Endothelial cell of umbilical vein (primary cell): ENCODE measurements around the gene FGD6. TPM values are rescaled to one million over a fixed set of nuclear protein-coding genes. Genes with fewer than 3 reads are reported as not detected.

Experiments
- BruUV-seq: library from RNA; stranded (reverse); fragments of 400-500 nt; replicated peaks from 2 replicates; lab custom pipeline; 2021; lab: Mats Ljungman, UMichigan
- CTCF ChIA-PET: fragments of 300-600, 350-600 bp; sonication (Branson Sonifier 250); formaldehyde crosslinking; loops from one replicate; lab custom pipeline; 2021; ENCODE audit warnings: antibody characterized with exemption, inconsistent platforms; lab: Charles Lee
- POLR2A ChIA-PET: fragments of 300-600, 350-600 bp; sonication (Branson Sonifier 250); formaldehyde crosslinking; loops from one replicate; lab custom pipeline; 2021; ENCODE audit warnings: antibody characterized with exemption, inconsistent platforms; lab: Charles Lee
- DNase-seq: peaks from one replicate; pipeline ENCODE4 v3.0.0-alpha.2; 2011; ENCODE audit warnings: low read depth, low spot score
- FAIRE-seq: peaks from 2 replicates; lab custom pipeline; 2011; peaks lifted over from hg19 to GRCh38; lab: Jason Lieb, UNC
- H2AFZ ChIP-seq: 2 replicates; pipeline ENCODE4 v1.6.0; 2012; ENCODE audit warnings: low read depth, low read length, control low read depth, inconsistent platforms
- H3K27ac ChIP-seq: 2 replicates; pipeline ENCODE4 v1.5.1; 2011; ENCODE audit warnings: low read depth, mild to moderate bottlenecking, control low read depth, low read length, moderate library complexity; ENCODE audit not compliant: insufficient read depth
- H3K27me3 ChIP-seq, 2 experiments: 2 replicates each; pipeline versions ENCODE4 v1.6.0 to v1.6.1; 2011; ENCODE audit warnings: low read length in 2 of 2, mixed read lengths in 1 of 2; ENCODE audit not compliant: control insufficient read depth in 2 of 2, insufficient read depth in 2 of 2
- H3K36me3 ChIP-seq, 2 experiments: 2 replicates in 1 of 2; 3 replicates in 1 of 2; pipeline ENCODE4 v1.5.1; 2011; ENCODE audit warnings: low read length in 2 of 2, mild to moderate bottlenecking in 1 of 2, moderate library complexity in 1 of 2; ENCODE audit not compliant: control insufficient read depth in 2 of 2, insufficient read depth in 2 of 2; ENCODE audit errors: extremely low read depth in 1 of 2
- H3K4me1 ChIP-seq: 3 replicates; pipeline ENCODE4 v1.5.1; 2011; ENCODE audit warnings: mild to moderate bottlenecking, low read length; ENCODE audit not compliant: control insufficient read depth, insufficient read depth; ENCODE audit errors: extremely low read depth
- H3K4me2 ChIP-seq: 2 replicates; pipeline ENCODE4 v1.6.1; 2011; ENCODE audit warnings: low read length, control low read depth, mixed read lengths; ENCODE audit not compliant: insufficient read depth
- H3K4me3 ChIP-seq, 3 experiments: fragments of 200-600 bp in 1 of 3; sonication (generic), shearing (Covaris generic) in 1 of 3; replicated peaks in 1 of 3; 2 replicates each; pipeline ENCODE4 v1.5.1; 2011 to 2016; ENCODE audit warnings: control low read depth in 3 of 3, low read length in 3 of 3, mild to moderate bottlenecking in 2 of 3, inconsistent platforms in 1 of 3, low read depth in 1 of 3, moderate library complexity in 1 of 3; ENCODE audit not compliant: insufficient read depth in 1 of 3
- H3K79me2 ChIP-seq: 2 replicates; pipeline ENCODE4 v1.6.0; 2012; ENCODE audit warnings: low read length, inconsistent platforms; ENCODE audit not compliant: control insufficient read depth, insufficient read depth
- H3K9ac ChIP-seq: replicated peaks from 2 replicates; pipeline ENCODE3; 2011; ENCODE audit warnings: low read length, control low read depth; ENCODE audit not compliant: insufficient read depth; ENCODE audit errors: extremely low read depth
- H3K9me1 ChIP-seq: replicated peaks from 3 replicates; pipeline ENCODE4 v1.6.0; 2011; ENCODE audit warnings: mild to moderate bottlenecking, low read length; ENCODE audit not compliant: control insufficient read depth, insufficient read depth; ENCODE audit errors: extremely low read depth
- H3K9me3 ChIP-seq: replicated peaks from 2 replicates; pipeline ENCODE4 v1.5.1; 2012; ENCODE audit warnings: low read length, inconsistent platforms; ENCODE audit not compliant: control insufficient read depth, insufficient read depth
- H4K20me1 ChIP-seq: replicated peaks from 2 replicates; pipeline ENCODE3; 2011; ENCODE audit warnings: mild to moderate bottlenecking, low read length; ENCODE audit not compliant: control insufficient read depth, insufficient read depth; ENCODE audit errors: extremely low read depth
- CTCF ChIP-seq, 2 donors: IDR thresholded peaks; 1 replicate in 1 of 2; 2 replicates in 1 of 2; pipeline ENCODE4 v1.5.1; 2011; ENCODE audit warnings: low read length in 2 of 2, mild to moderate bottlenecking in 2 of 2, moderate library complexity in 2 of 2, control low read depth in 1 of 2, inconsistent platforms in 1 of 2, low read depth in 1 of 2; ENCODE audit not compliant: insufficient read depth in 1 of 2; ENCODE audit errors: extremely low read depth in 1 of 2
- EZH2 ChIP-seq: IDR thresholded peaks from 2 replicates; pipeline ENCODE4 v1.6.1; 2012; ENCODE audit warnings: borderline replicate concordance, low read depth, mild to moderate bottlenecking, moderate library complexity, low read length, inconsistent platforms; ENCODE audit not compliant: severe bottlenecking
- FOS ChIP-seq: IDR thresholded peaks from 2 replicates; pipeline ENCODE4 v1.6.1; 2011; ENCODE audit warnings: mild to moderate bottlenecking, low read length, moderate library complexity, borderline replicate concordance; ENCODE audit not compliant: insufficient read depth
- GATA2 ChIP-seq: IDR thresholded peaks from 2 replicates; pipeline ENCODE4 v1.7.0; 2011; ENCODE audit warnings: low read depth, mild to moderate bottlenecking, moderate library complexity, mixed read lengths, low read length; ENCODE audit not compliant: insufficient read length, insufficient read depth
- JUN ChIP-seq: IDR thresholded peaks from 2 replicates; pipeline ENCODE4 v1.6.1; 2011; ENCODE audit warnings: borderline replicate concordance, low read depth; ENCODE audit not compliant: insufficient read length, insufficient read depth
- MAX ChIP-seq: IDR thresholded peaks from 2 replicates; pipeline ENCODE4 v1.6.1; 2011; ENCODE audit not compliant: insufficient read depth, insufficient read length
- MYC ChIP-seq: IDR thresholded peaks from one replicate; pipeline ENCODE4 v1.6.1; 2011; ENCODE audit warnings: mild to moderate bottlenecking, low read depth, low read length
- POLR2A ChIP-seq: IDR thresholded peaks from 2 replicates; pipeline ENCODE4 v1.6.1; 2012; ENCODE audit warnings: low read depth, mild to moderate bottlenecking, control low read depth, low read length
- POLR2AphosphoS5 ChIP-seq: IDR thresholded peaks from 2 replicates; pipeline ENCODE4 v1.6.1; 2012; ENCODE audit warnings: low read depth, mild to moderate bottlenecking, control low read depth, low read length, moderate library complexity; ENCODE audit not compliant: insufficient read depth
- dilution Hi-C: fragments of 300-500 bp; cut with MboI; formaldehyde crosslinking; loops from one replicate; pipeline ENCODE4 v1.15.0; 2019; ENCODE audit warnings: low sequenced_read_pairs; ENCODE audit not compliant: extremely low pct_ligation_motif_present
- intact Hi-C: fragments of 100-400 bp; cut with micrococcal nuclease; formaldehyde crosslinking; loops from one replicate; pipeline ENCODE4 v1.10.0; 2022
- polyA plus RNA-seq, 4 experiments: library from polyadenylated mRNA; depleted of rRNA in 3 of 4; stranded (reverse) in 3 of 4; unstranded in 1 of 4; fragments of >200 nt; gene quantifications; 2 replicates each; pipeline versions ENCODE4 v1.2.1 to v1.2.3, GENCODE V29; 2011 to 2012; ENCODE audit warnings: missing spikeins in 1 of 4
- total RNA-seq: library from RNA; stranded (reverse); gene quantifications from 2 replicates; pipeline ENCODE4 v1.2.3, GENCODE V29; 2021

Gene FGD6
- total and polyA plus RNA-seq, 2 donors (not counting 3 experiments of a cell fraction or from before 2014, with no cell fraction given), result 5.9 to 14.0 TPM

- FAIRE-seq, result no peak
- H3K79me2 ChIP-seq, result no peaks in the 10 kb centered on the region
- DNase-seq, result no peak
Observed at GRCh38 chr12:95182868-95183415, 34.3 kb downstream of the FGD6 start.

More at GRCh38 chr12:95182868-95183415, 34.3 kb downstream of the FGD6 start:
- Histone ChIP-seq H3K4me1 (no peaks in the 10 kb centered on the region), H2AFZ (no peak overlapping the region), H3K9me1 (no peaks in the 10 kb centered on the region), H3K27ac (no peak overlapping the region), H3K9ac (no peak overlapping the region), H3K27me3 (no peaks in the 10 kb centered on the region), H4K20me1 (no peaks in the 10 kb centered on the region), H3K9me3 (no peaks in the 10 kb centered on the region), H3K36me3 (no peaks in the 10 kb centered on the region), H3K4me3 (no peak overlapping the region), H3K4me2 (no peak overlapping the region)
- dilution Hi-C loops, result no loop called here
- POLR2A ChIA-PET, result no interaction called here
- TF ChIP-seq EZH2 (no peak), POLR2A (no peak), MAX (no peak), POLR2AphosphoS5 (no peak), CTCF (IDR thresholded peaks at IDR 0.05; ENCODE audit: extremely low read depth in 1 of 2, insufficient read depth in 1 of 2, low read depth in 1 of 2, low read length in 2 of 2) (no peak), JUN (no peak), MYC (no peak), GATA2 (no peak), FOS (no peak)
- CTCF ChIA-PET, result no interaction called here
- intact Hi-C loops, result no loop called here
- BruUV-seq, result no TSS peak
